Fibroblast of skin of left quadriceps (primary cell): ENCODE measurements around the gene FSTL4.
A peak's percentile ranks its signal among the peaks of the same experiment; 100 is the strongest.
"Not testable (repeated sequence)": the region's sequence is repeated elsewhere in the genome, so short reads cannot be mapped to it uniquely, and the experiment has no call there.

Experiments
- DNase-seq, 2 experiments: peaks; one replicate each; pipeline ENCODE4 v3.0.0-alpha.2; 2013; ENCODE audit warnings: low read depth in 2 of 2

The FSTL4 gene

DNA sequence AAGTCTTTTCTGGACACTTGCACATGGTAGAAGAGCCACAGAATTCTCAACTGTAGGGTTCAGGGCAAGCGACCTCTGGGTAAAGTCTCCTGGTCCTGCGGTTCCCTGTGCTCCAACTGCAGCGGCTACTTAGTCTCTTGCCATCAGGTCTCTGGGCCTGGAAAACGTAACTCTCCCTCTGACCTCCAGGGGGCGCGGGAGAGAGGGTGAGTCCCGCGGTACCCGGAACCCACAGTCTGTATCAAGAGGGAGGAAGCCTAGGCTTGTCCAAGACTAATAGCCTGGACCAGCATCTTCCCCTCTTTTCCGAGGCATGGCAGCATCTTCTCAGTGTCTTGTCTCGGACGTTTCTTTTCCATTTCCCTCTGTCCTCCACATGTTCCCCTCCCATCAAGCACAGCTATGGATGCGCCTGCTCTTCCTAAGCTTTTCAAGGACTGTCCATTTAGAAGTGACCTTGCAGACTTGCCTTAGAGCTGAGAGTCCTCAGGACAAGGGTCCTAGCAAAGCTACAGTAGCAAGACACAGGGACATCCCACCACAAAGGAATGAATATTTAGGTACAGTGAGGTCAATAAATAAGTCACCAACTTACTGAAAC is 59.3 kb downstream of the FSTL4 start:
- peak; percentile 6 to 8 for DNase-seq

DNA sequence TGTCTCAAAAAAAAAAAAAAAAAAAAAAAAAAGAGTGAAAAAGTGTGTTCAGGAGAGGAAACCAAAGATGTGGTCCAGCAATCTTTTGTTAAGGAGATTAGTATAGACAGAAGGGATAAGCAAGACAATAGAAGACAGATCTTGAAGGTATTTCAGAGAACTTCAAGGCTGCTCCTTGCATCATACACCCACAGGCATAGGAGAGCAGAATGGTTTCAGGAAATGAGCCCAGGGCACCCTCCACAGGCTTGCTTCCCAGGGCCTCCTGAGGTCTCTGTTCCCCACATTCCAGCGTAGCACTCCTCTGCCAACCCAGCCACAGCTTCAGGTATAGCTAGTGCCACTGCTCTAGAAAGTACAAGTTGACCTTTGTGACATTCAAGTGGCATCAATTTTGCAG is 65.8 kb downstream of the FSTL4 start:
- DNase-seq, result no peak

DNA sequence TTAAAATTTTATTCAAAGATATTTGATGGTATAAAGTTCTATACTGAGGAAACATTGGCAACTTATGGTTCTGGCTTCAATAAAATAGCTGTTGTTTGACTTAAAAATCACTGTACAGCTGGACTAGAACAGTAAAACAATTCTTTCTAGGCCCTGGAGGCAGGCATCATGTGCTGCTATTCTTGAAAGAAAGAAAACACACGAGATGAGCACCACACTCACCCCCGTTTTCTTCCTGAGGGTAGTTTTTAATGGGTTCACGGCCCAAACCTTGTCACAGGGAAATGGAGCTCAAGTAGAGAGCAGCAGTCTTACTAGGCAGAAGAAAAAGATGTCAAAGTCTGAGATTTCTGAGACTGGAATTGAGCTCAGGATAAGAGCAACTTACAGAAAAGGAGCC is 68.0 kb downstream of the FSTL4 start:
- no peak for DNase-seq

DNA sequence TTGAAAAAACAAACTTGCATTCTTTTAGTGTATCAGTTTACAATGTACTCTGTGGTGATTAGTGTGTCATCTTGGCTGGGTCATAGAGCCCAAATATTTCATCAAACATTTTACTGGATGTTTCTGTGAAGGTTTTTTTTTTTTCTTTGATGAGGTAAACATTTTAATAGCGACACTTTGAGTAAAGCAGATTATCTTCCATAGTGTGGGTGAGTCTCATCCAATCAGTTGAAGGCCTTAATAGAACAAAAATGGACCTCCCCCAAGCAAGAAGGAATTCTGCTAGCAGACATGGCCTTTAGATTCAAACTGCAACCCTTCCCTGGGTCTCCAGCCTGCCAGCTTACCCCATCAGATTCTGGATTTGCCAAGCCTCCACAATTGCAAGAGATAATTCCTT is 72.5 kb downstream of the FSTL4 start:
- DNase-seq, result no peak

DNA sequence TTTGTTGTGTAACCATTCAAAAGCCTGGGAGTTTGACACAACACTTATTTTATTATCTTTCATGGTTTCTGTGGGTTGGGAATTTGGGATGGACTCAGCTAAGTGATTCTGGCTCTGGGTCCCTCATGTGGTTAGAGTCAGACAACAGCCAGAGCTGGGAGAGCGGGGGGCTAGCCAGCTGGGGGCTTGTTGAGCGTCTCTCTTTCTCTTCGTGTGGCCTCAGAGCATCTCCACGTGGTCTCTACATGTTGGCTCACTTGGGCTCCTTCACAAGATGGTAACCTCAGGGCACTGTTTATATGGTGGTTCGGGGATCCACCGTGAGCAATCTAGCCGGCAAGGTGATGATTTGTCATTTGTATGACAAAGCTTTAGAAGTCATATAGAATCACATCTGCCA is 73.6 kb downstream of the FSTL4 start:
- no peak for DNase-seq

DNA sequence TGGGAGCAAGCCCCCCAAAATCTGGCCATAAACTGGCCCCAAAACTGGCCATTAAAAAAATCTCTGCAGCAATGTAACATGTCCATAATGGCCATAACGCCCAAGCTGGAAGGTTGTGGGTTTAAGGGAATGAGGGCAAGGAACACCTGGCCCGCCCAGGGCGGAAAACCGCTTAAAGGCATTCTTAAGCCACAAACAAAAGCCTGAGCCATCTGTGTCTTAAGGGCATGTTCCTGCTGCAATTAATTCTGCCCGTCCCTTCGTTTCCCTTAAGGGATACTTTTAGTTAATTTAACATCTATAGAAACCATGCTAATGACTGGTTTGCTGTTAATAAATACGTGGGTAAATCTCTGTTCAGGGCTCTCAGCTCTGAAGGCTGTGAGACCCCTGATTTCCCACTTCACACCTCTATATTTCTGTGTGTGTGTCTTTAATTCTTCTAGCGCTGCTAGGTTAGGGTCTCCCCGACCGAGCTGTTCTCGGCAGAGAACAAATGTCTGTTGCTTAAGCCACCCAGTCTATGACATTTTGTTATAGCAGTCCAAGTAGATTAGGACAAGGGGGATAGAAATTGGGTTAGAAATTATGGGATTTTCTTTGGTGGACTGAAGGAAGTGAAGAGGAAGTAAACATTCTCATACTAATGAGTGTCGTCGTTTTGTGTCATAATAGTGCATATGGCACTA is 77.0 kb downstream of the FSTL4 start:
- DNase-seq, result not testable (repeated sequence)

DNA sequence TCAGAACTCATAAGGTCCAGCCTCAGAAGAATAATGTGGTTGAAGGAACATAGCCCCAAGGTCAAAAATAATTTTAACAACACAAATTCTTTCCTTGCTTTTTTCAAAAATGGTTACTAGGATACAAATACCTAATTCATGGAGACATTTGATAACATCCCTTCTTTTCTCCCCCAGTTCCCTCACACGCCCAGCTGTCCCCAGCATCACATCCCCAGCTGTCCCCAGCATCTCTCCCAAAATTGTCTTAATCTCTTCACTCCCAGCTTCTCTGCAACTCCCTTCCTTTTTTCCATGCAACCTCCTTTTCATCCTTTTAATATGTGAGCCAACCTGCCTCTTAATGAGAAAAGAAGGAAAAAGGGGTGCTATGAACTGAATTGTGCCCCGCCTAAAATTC is 77.8 kb downstream of the FSTL4 start:
- no peak for DNase-seq

DNA sequence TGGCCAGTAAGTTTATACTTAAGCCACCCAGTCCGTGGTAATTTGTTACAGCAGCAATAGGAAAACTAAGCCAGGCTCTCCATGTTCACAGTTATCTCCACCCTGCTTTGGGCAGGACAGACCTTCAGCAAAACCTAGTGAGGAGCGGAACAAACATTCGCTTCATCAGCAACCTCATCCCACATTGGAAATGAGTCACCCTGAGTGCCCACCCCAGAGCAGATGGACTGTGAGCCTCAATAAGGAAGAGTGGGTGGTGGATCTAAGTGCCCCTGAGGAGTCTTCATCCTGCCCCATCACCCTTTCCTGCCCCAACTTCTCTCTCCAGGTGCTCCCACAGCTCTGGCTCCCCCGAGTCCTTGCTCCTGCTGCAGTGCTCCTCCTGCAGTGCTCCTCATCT is 78.8 kb downstream of the FSTL4 start:
- DNase-seq, result no peak

DNA sequence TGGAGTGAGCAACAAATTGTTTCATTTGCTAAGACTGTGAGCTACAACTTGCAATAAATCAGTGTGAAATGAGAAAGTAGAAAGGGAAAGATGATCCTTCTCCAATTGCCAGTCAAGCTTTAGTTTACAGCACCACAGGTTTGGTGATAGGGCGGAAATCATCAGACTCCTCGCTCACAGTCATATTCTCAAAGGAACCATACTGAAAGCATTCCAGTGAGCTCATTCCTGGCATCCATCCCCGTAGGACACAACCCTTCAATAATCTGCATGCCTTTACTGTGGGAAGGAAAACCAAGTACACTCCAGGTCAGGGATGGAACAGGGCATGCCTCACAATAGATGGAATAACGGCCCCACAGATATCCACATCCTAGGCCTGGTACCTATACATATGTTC is 80.7 kb downstream of the FSTL4 start:
- DNase-seq, result peak; percentile 20 to 27

DNA sequence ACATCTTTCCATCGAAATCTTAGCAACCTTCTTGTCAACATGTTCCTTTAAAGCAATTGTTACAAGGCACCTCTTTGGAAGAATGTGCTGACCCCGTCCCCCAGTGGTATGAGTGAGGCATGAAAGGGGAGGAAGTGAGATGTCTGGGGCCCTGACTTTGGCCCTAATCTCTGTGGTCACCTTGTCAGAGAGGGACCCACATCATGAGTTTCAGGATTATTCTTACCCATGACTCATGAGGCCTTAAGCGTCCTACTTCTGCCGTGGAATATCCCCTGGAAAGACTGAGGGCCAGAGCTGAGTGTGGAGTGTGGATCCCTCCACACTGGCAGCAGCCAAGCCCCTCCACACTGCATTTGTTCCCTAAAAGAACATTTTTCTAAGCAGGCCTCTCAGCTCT is 81.2 kb downstream of the FSTL4 start:
- DNase-seq, result no peak

DNA sequence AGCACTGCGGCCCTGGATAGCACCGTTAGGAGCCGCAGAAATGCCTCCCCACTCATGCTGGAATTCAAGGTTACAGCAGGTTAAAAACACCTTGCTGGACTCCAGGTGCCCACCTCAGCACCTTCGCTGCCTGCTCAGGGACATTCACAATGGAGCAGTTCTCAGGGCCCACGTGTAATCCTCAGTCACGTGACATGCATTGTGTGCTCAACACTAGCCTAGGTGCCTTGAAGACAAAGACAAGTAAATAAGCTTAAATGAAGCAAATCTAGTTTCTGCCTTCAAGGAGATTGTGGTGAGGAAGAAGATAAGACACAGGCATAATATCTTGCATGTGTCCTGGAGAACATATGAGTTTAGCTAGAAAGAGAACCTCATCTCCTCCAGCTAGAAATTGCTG is 82.1 kb downstream of the FSTL4 start:
- no peak for DNase-seq

DNA sequence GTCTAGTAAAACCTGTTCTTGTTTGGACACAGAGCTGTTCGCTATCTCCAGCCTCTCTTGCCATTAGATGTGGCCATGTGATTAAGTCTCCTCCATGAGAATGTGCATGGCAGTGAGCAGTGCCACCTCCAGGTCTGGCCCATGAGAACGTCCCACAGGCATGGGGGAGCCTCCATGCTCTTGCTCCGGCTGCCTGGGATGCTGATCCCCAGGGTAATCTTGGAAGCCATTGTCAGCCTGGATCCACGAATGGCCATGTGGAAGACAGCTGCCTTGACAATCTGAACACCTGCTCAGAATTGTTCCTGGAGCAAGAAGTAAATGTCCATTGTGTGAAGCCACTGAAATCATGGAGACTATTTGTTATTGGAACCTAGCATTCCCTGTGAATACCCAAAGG is 83.5 kb downstream of the FSTL4 start:
- no peak for DNase-seq

DNA sequence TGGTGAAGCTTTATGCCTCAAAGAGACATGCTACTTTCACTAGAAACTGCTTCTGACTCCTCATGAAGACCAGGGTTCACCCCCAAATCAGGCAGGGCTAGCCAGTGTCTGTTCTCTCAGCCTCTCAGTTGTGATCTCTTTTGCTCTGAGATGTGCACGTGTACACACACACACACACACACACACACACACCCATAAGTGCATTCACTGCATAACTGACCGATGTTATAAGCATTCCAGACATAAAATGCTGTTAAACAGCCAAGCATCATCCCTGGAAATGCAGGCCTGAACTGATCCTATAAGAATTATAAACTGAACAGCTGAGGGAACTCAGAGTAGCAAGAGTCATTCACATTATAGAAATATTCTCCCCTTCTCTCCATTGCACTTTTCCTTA is 85.0 kb downstream of the FSTL4 start:
- DNase-seq, result peak; percentile 6 to 13

DNA sequence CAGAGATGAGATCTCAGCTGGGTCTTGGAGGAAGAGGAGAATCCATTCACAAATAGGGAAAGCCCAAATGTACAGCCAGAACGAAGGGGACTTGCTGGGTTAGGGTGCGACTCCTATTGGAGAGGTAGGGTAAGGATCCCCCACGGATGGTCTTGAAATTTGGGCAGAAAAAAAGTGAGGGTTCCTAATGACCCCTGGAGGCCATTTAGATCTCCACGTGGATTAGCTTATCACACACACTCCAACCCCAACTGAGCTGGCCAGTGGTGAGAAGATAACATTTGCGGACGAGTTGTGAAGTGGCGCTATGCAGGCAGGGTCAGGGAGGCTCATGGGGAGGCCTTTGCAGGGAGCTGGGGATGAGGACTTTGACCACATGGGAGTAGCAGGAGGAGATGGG is 86.0 kb downstream of the FSTL4 start:
- DNase-seq, result no peak

DNA sequence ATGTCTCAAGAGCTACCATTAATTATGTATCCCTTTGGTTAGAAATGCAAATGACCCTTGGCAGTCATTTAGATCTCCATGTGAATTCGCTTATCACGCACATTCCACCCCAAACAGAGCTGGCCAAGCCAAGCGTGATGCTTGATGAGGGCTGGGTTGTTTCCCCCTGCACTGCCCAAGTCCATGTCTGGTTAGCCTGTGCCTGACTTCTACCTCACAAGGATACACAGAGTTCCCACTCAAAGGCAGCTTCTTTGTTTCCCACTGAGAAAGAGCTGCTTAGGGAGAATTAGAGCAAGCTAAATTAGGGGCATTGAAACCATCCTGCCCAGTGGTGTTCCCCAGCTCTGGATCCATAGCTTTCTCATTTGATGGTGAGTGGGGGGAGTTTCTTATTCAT is 87.2 kb downstream of the FSTL4 start:
- DNase-seq, result no peak

DNA sequence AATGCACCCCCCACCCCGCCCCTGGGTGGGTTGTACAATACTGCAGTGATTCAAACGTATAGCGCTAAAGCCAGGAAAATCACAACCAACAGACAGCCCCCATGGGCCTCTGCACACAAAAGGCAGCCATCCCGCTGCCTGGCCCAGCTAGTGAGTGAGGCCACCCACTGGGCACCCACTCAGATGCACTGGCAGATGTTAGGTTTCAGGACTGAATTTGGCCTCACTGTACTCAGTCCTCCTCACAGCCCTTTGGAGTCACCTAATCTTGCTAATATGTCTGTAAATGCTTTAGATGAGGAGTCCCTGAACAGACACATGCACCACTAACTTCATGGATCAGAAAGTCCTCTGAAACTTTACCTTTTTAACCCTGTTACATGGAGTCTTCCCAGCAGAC is 87.7 kb downstream of the FSTL4 start:
- no peak for DNase-seq

DNA sequence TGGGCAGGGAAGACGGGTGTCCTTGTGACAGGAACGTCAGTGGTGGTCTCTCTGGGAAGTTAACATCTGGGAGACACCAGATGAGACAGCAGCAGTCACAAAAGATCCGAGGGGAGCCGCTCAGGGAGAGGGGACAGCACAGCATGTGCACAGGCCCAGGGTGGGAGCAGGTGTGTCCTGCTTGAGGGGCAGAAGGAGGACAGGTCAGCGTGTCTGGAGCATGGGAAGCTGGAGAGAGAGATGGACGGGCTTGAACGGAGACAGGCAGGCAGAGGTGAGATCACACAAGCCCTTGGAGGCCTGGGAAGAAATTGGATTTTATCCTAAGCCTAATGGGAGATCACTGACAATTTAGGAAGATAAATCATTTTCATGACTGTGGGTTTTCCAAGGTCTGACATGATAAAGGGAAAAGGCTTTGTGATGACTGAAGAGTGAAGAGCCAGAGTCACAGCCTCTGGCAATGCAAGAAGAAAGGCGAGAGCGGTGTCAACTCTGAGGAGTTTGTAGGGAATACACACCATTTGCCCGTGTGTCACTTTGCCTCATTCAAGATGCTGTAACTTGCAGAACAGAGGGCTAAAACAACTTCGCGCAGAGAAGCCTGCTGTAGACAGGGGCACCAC is 88.3 kb downstream of the FSTL4 start:
- DNase-seq, result no peak

DNA sequence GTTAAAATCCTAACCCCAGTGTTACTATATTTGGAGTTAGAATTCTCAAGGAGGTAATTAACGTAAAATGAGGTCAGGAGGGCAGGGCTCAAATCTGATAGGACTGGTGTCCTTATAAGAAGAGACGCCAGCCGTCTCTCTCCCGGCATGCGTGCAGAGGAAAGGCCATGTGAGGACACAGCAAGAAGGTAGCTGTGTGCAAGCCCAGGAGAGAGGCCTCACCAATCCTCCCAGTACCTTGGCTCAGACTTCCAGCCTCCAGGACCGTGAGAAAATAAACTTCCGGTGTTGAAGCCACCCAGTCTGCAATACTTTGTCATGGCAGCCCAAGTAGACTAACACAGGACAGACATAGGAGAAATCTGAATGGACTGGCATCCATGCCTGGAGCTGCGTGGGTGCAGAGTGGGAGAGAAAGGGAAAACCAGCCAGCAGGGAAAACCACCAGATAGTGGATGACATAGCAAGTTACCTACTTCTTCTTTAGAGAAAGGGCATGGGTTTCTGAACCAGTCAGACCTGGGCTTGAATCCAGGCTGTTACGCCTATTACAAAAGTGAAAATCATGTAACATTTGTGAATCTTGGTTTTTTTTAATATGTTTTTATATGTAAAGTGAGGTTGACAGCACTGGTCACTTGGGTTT is 89.2 kb downstream of the FSTL4 start:
- no peak for DNase-seq

DNA sequence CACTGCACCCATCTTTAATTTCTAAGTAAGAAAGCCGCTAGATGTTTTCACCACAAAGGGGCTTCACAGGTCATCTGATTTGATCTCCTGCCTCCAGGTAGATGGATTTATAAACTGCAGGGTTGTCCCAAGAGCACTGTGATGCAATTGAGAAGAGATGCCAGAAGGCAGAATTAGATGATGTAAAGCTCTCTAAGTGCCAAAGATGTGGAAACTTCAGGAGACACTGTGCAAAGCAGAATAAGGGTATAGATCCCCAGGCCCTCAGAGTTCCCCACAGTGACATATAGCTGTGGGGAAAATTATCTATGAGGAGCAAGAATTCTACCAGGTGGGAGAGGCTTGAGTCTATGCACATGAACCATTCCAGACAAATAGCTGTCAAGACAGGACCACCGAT is 90.5 kb downstream of the FSTL4 start:
- no peak for DNase-seq

DNA sequence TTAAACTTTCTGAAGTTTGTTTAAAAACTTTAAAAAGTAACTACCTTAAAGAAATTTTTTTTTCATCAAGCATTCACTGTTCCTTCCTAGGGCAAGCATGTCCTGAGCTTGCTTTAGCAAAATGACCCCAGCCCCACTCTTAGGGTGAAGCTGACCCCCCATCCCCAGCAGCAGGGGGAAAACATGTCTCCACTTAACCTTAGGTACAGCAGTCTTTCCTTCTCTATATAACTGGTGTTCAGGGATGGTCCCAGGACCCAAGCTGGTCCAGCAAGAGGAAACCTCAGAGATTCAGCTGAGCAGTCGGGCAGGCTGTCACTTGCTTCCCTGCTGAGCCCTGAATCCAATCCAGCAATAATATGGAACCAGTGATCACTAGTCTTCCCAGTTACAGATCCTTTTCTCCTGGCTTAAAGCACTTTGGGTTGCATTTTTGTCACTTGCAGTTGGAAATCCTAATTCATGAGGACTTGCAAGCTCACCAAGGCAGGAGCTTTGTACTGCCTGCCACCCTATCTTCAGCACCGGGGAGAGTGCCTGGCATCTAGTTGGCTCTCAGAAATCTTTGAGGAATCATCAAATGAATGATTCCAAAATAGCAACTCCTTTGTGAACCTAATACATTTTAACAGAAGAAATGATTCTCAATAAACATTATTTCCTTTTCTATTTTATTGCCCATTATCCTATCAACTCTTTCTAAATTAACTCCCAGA is 91.2 kb downstream of the FSTL4 start:
- DNase-seq, result no peak

DNA sequence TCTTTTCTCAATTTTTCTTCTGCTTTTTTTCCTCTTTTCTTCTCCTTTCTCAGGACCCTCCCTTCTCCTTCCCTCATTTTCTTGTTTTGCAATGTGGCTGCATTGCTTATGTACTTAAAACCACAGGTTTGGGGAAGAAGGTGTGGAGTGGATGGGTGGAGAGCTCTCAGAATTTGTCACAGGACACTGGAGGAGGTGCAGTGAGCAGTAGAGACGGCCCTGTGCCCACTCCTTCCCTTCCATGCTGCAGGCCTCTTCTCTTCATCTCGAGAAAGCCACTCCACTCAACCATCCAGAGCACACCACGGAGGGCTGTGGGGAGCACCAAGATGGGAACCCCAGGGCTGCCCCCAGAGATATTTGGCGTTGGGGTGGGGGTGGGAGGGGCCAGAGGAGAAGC is 92.3 kb downstream of the FSTL4 start:
- DNase-seq, result no peak

DNA sequence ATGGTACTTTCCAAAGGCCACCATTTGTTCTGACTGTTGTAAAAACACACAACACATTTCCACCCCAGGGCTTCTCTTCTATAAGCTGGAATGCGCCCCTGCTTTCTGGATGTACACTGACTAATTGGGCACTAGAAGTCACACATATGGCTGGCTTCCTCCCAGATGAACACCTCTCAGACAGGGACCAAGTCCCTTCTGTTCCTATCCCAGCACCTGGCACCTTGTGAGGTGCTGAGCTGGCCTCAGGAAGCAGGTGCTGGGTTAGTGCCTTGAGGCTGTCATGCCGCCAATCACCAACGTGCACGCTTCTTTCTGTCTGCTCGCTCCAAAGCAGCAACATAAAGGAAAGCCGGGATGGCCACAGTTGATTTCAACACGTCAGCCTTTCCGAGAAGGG is 93.2 kb downstream of the FSTL4 start:
- no peak for DNase-seq
